ENCODE results near the gene CNTF.

DNA sequence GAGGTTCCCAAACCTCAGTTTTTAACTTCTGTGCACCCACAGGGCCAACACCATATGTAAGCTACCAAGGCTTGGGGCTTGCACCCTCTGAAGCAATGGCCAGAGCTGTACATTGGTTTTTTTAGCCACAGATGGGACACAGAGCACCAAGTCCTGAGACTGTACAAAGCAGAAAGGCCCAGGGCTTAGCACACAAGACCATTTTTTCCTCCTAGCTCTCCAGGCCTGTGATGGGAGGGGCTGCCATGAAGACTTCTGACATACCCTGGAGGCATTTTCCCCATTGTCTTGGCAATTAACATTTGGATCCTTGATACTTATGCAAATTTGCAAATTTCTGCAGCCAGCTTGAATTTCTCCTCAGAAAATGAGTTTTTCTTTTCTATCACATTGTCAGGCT, 23.4 kb downstream of the CNTF start:
- no peak for TF ChIP-seq POLR2AphosphoS5 (IDR thresholded peaks at IDR 0.05; ENCODE audit: low read depth, low read length)
- no peak for TF ChIP-seq TAF1 (IDR thresholded peaks at IDR 0.05; ENCODE audit: borderline replicate concordance, low read depth, low read length)
- no peak for TF ChIP-seq POLR2A (IDR thresholded peaks at IDR 0.05; ENCODE audit: low read depth, low read length)

Measured in GM12892 (cell line).